Fibroblast of pulmonary artery (primary cell): Measurements from ENCODE around the gene UFM1.

Source experiments
- DNase-seq: peaks from one replicate; pipeline ENCODE4 v3.0.0-alpha.2; 2010; ENCODE audit warnings: low read depth
- H3K4me3 ChIP-seq: replicated peaks from 2 replicates; pipeline ENCODE4 v1.5.1; 2011; ENCODE audit warnings: low read depth, mild to moderate bottlenecking, control low read depth, low read length, moderate library complexity
- CTCF ChIP-seq: IDR thresholded peaks from 2 replicates; pipeline ENCODE4 v1.5.1; 2011; ENCODE audit warnings: mild to moderate bottlenecking, control low read depth, low read length, inconsistent platforms; ENCODE audit errors: missing control alignments

Gene UFM1

GRCh38 chr13:38382946-38383345 lies 33.3 kb downstream of the UFM1 start:
- DNase-seq: no peak
- TF ChIP-seq CTCF: no peak
- no peak overlapping the region for H3K4me3 ChIP-seq

- no peak overlapping the region for H3K4me3 ChIP-seq
- TF ChIP-seq CTCF: no peak
- no peak for DNase-seq
Observed at GRCh38 chr13:38384171-38384570, 34.5 kb downstream of the UFM1 start.

DNA sequence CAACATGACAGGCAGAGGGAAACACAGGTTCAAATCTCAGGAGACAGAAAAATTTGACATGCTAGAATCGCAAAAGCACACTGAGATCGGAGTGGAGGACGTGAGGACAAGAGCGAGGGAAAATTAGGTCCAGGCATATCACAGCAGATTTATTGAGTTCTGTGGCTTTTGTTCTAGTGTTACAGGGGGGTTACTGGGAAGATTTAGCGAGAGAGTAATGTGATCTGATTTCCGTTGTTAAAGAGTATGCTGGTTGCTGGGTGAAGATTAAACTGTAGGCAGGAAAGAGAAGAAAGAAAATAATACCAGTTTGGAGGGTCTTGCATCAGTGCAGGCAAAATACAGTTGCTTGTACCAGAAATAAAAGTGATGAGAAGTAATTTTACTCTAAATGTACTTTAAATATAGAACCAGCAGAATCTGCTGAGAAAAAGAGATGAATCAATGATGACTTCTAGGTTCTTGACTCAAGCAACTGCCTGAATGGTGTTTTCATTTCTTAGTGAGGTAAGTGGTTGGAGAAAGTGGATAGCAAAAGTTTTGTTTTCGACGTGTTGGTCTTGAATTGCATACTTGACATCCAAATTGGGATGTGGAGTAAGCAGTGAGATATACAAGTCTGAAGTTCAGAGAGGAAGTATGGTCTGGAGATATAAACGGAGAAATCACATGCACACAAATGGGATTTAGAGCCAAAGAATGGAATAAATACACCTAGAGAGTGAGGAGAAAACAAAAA lies 35.7 kb downstream of the UFM1 start:
- no peak for DNase-seq
- TF ChIP-seq CTCF: no peak
- H3K4me3 ChIP-seq: no peak overlapping the region

GRCh38 chr13:38386421-38386820 lies 36.8 kb downstream of the UFM1 start:
- TF ChIP-seq CTCF: no peak
- peak; percentile 47 for DNase-seq
- H3K4me3 ChIP-seq: no peak overlapping the region

- no peak for TF ChIP-seq CTCF
- no peak for DNase-seq
- no peak overlapping the region for H3K4me3 ChIP-seq
Observed at GRCh38 chr13:38391341-38391740, 41.7 kb downstream of the UFM1 start.

DNA sequence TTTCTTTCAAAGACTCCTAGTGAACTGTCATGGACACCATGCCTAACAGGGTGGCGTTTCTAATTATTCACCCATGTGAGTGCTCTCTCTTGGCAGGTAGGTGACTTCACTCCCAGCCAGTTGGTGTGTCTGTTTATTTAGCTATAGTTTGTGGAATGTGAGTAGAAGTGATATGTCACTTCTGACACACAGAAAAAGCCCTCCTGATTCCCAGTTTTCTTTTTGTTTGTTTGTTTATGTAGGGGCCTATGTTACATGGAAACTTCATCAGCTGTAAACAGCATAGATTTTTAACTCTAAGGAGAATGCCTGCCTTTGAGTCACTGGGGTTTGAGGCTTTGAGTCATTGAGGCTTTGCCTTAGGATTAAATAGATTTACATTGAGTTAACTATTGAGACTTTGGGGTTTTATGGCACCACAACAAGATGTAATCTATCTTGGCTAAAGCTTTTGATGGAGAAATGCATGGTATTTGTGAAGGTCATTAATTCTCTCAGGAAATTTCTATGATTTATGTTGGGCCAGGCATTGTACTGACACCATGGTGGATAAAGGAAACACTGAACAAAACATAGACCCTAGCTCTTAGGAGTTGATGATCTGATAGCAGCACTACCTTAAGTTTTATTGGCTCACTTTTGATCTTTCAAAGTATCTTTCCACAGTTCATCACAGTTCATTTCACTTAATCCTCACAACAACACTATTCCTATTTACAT lies 45.3 kb downstream of the UFM1 start:
- no peak overlapping the region for H3K4me3 ChIP-seq
- DNase-seq: no peak
- TF ChIP-seq CTCF: no peak

- TF ChIP-seq CTCF: no peak
- no peak for DNase-seq
Observed at GRCh38 chr13:38395497-38395788, 45.8 kb downstream of the UFM1 start.

More at GRCh38 chr13:38395497-38395788, 45.8 kb downstream of the UFM1 start:
- H3K4me3 ChIP-seq: no peak overlapping the region
